Amniotic epithelial cell (primary cell): ENCODE results near the gene CBFA2T2.
"Not testable (repeated sequence)": the region's sequence is repeated elsewhere in the genome, so short reads cannot be mapped to it uniquely, and the experiment has no call there.

Source experiments
- DNase-seq: peaks from one replicate; pipeline ENCODE4 v3.0.0-alpha.2; 2010; ENCODE audit warnings: low read depth

The CBFA2T2 gene

DNA sequence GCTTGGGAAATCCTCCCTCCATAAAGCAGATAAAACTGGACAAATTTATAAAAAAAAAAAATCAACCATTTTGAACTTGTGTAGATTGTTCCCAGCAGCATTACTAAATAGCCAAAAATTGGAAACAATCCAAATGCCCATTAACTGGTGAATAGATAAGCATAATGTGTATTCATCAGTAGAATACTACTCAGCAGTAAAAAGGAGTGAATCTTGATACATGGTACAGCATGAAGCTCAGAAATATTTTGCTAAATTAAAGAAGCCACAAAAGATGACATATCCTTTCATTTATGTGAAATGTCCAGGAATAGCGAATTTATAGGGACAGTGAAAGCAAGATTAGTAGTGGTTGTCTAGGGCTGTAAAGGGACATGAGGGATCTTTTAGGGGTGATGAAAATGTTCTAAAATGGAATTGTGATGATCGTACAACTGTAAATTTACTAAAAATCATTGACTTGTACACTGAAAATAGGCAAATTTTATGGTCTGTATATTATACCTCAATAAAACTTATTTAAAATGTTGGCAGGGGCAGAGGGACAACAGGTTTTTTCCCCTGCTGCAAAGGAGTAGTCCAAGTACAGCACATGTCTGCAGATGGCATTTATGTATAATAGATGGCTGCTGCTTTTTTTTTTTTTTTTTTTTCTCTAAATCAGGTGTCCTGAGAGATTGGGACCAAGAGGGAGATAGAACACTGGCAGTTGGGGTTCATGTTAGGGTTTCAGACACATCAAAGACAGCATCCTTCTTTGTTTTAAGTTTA, 59.5 kb downstream of the CBFA2T2 start:
- peak; percentile 33 for DNase-seq

DNA sequence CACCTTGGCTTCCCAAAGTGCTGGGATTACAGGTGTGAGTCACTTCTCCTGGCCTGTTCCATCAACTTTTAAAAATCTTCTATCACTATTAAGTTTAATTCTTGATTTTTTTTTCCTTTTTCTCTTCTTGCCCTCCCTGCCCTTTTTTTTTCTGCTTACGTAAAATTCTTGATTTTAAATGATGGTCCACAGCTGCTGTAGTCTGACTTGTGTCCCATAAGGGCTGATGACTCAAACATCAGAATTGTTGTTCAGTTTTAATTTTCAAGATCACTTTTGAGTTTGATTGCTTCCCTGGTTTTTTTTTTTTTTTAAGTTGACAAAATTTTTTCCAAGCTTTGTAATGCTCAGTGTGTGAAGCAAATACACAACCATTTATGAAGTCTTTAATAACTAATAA, 61.9 kb downstream of the CBFA2T2 start:
- no peak for DNase-seq

DNA sequence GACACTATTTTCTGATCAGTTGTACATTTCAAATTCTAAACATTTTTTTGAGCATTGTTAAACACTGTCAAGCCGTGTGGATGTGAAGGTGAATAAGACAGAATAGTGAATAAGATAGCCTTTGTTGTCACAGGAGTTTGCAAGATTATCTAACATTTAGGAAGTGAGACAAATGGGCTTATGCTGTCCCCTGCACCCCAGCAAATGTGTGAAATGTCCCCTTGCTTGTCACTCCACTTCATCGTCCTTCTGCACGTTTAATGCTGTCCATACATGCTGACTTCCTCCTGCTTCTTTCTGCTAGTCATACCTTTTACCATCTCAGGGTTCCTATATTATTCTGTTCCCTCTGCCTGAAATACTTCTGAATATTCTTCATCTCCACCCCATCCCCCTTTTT, 62.6 kb downstream of the CBFA2T2 start:
- DNase-seq: no peak

DNA sequence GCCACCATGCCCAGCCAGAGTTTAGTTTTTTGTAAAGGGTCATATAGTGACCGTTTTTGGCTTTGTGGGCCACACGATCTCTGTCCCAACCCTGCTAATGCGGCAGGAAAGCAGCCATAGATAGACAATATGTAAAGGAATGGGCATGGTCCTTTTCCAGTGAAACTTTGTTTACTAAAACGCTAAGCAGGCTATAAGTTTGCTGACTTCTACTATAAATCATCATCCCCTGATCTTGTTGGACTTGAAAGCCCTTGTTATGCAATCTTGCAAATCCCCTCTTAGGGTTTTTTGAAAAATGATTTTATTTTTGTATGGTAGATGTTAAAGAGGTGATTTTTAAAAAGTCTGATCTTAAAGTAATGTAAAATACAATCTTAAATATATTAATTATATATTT, 63.6 kb downstream of the CBFA2T2 start:
- DNase-seq: peak; percentile 16

DNA sequence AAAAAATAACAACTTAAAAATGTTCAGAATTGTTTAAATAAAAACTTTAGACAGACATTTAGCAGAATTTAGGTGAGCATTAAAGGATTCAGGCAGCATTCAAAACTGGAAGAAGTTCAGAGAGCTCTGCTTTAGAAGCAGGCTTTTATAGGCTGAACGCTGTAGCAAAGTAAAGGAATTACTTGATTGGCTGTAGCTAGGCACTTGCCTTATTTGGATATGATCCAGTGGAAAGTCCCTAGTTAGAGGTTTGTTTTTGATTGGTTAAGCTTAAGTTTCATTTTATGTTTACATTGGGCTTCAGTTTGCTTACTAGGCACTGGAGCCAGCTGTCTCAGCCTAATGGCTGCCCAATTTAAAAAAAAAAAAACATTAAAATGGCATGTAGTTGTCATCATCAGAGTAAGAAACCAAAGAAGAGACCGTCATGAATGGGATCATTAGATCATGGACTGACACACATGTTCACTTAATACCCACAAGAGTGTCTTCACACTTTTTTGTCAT, 65.1 kb downstream of the CBFA2T2 start:
- peak; percentile 94 for DNase-seq

DNA sequence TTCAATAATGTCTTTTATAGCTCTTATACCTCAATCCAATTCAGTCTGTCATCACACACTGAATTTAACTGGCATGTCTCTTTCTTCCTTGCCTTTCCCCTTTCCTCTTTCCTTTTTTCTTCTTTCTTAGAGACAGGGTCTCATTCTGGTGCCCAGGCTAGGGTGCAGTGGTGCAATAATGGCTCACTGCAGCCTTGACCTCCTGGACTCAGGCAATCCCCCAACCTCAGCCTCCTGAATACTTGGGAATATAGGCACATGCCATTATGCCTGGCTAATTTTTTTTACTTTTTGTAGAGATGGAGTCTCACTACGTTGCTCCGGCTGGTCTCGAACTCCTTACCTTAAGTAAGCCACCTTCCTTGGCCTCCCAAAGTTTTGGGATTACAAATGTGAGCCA, 65.9 kb downstream of the CBFA2T2 start:
- no peak for DNase-seq

DNA sequence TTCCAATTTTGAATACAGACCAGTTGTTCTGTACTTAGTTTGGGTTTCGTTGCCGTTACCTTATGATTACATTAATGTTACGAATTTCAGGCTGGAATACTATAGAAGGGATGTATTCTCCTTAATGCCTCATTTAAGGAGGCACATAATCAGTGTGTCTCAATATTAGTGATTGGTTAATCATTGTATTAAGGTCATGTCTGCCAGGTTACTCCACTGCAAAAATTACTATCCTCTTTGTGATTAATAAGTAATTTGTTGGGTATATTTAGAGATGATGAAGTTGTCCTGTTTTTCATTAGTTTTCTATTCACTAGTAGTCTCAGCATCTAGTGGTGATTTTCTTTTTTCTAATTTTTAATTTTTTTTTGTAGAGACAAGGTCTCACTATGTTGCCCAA, 66.3 kb downstream of the CBFA2T2 start:
- DNase-seq: no peak

DNA sequence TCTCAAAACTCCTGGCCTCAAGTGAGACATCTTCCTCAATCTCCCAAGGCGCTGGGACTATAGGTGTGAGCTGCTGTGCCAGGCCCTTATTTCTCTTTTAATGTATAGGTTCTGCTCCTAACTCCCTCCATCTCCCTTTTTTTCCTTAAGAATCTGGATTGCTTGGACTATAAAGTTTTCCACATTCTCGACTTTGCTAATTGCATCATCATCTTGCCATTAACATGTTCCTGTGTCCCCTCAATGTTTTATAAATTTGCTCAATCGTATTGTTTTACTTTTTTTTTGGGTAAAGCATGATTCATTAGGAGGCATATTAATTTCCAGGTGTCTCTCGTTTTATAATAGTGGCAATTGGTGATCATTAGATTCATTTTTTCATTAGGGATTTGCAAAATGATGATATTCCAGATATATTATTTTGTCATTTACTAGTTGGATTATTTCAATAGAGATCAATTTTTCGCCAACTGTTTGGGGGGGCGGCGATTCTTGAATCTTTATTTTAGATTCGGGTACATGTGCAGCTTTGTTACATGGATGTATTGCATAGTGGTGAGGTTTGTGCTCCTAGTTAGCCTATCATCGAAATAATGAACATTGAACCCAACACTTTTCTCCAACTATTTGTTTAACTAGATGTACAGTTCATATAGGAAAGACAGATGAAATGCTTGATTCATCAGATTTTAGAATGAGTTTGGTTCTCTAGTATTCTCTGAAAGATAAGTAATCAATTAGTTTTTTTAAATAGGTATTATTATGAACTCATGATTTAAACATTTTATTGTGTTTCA, 68.7 kb downstream of the CBFA2T2 start:
- no peak for DNase-seq

DNA sequence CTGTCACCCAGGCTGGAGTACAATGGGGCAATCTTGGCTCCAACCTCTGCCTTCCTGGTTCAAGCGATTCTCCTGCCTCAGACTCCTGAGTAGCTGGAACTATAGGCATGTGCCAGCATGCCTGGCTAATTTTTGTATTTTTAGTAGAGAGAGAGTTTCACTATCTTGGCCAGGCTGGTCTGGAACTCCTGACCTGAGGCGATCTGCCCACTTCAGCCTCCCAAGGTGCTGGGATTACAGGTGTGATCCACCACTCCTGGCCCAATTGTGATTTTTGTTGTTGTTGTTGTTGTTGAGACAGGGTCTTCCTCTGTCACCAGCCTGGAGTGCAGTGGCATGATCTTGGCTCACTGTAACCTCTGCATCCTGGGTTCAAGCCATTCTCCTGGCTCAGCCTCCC, 69.3 kb downstream of the CBFA2T2 start:
- no peak for DNase-seq

DNA sequence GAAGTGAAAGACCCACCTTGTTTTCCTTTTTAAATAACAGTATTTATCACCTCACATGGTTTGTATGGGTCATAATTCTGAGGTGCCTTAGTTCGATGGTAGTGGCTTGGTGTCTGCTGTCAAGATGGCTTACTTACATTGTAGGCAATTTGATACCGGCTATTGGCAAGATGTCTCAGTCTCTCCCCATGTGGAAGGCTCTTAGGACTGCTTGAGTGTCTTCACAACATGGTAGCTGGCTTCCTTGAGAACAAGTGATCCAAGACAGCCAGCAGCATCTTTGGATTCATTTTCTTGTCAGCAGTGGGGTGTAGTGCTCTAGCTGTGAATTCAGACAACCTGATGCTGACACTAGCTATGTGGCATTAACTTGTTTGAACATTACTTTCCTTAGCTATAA, 70.1 kb downstream of the CBFA2T2 start:
- no peak for DNase-seq

DNA sequence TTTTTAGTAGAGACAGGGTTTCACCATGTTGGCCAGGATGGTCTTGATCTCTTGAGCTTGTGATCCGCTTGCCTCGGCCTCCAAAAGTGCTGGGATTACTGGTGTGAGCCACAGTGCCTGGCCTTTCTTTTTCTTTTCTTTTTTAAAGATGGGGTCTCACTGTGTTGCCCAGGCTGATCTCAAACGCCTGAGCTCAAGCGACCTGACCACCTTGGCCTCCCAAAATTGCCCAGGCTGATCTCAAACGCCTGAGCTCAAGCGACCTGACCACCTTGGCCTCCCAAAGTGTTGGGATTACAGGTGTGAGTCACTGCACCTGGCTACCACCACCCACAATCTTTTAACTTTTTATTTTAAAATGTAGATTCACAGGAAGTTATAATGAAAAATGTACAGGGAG, 71.2 kb downstream of the CBFA2T2 start:
- not testable (repeated sequence) for DNase-seq

DNA sequence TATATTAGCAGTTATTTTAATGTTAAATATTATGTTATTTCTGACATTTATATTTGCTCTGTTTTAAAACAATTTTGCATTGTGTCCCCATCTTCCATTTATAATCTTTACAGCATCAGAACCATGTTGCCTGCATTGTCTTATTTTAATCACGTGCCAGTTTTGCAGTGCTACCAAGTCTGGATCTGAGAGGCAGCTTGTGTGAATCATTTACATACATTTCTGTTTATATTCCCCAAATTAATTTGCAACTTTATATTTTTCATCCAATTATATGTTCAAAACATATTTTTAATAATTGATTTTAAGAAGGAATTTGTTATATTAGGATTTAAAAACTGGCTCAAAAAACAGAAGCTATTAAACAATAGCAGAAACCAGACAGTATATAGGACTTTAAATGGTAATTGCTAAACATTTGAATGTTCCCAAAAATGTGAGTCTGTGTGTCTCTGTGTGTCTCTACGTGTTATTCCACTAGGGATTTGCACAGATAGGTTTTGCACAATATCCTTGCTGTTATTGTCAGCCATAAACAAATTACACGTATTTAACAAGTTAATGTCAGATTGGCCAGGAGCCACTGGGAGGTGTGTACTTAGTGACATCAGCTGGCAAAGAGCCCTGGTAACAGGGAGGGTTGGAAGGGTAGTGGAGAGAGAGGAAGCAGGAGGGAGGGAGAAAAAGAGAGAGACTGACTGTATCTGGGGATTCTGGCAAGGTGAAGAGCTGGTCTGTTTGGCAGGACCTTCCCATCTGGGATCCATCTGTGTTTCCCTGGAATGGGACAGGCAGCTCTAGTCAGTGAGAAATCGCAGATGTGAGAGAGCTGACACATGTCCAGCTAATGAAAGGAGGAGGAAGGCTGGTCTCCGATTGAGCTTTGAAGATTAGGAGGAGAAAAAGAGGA, 72.1 kb downstream of the CBFA2T2 start:
- DNase-seq: peak; percentile 91

DNA sequence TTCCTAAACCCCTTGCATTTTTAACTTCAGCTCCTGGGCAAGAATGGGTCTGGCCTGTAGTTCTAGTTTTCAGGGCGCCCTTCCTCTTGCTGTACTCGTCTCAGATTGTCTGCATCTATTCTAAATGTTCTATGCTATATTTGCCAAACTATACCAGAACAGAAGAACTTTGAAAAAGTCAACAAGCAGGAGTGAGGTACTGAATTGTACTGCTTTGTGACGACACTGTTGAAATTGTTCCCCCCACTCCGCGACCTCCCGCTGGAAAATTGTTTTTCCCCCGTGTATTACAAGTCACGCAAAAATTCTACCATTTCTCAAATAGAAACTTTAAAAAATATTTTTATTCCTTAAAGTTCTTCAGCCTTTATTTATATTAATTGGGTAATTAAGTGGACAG, 73.9 kb downstream of the CBFA2T2 start:
- no peak for DNase-seq

DNA sequence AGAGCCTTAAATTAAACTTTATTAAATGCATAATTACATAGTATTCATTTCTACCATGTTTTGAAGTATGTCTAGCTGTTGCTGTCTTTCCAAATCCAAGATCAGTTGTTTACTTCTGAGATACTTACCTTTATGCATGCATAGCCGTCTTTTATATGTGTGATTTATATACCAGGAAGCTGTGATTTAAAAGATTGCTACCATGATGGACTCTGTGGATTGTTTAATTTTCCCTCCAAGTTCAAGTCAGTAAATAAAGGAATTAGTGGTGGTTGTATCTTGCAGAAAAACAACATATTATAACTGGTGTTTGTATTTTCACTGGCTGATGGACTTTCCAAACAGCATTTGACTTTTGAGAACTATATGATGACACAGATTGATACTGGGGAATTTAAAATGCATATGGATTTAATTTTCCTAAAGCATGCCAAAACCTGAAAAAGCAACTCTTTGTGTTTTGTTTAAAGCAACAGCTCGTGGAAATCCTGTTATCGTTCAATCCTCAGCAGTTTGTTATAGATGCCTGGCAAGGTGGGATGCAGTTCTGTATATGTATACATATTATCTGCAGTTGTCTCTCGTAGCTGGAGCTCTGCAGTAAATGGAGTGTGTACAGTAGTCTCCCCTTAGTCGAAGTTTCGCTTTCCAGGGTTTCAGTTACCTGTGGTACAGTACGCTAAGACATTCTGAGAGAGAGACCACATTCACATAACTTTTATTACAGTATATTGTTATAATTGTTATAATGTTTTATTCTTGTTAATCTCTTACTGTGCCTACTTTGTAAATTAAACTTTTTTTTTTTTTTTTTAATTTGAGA, 77.1 kb downstream of the CBFA2T2 start:
- no peak for DNase-seq

DNA sequence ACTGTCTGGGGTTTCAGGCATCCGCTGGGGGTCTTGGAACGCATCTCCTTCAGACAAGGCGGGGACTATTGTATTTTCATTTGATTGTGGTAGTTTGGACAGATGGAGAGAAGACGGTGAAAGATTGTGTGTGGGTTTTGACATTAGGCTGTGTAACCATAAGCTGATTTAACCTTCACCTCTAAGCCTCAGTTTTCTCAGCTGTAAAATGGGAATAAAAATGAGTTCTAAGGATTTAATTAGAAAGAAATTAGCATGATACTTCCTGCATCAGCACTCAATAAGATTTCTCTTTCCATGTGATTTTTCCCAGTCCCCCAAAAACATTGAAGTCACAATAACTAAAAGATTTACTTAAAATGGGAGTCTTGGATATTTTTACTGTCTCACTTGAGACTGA, 78.1 kb downstream of the CBFA2T2 start:
- DNase-seq: no peak

DNA sequence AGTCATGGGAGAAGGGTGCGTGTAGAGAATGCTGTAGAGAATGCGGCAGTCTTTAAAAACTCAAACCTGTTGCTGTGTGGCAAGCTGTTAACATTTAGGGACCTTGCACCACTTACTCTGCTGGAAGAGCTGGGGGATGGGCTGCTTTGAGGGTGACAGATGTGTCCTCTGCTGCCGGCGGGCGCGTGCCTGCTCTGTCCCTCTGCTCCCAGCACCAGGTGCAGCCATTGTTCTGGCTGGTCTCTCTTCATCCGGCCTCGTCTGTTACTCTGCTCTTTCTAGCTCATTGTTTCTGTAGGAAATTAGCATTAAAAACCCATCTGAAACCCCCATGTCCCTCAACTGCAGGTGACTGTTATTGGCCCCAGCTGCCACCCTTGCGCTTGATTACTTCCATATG, 78.5 kb downstream of the CBFA2T2 start:
- DNase-seq: no peak

DNA sequence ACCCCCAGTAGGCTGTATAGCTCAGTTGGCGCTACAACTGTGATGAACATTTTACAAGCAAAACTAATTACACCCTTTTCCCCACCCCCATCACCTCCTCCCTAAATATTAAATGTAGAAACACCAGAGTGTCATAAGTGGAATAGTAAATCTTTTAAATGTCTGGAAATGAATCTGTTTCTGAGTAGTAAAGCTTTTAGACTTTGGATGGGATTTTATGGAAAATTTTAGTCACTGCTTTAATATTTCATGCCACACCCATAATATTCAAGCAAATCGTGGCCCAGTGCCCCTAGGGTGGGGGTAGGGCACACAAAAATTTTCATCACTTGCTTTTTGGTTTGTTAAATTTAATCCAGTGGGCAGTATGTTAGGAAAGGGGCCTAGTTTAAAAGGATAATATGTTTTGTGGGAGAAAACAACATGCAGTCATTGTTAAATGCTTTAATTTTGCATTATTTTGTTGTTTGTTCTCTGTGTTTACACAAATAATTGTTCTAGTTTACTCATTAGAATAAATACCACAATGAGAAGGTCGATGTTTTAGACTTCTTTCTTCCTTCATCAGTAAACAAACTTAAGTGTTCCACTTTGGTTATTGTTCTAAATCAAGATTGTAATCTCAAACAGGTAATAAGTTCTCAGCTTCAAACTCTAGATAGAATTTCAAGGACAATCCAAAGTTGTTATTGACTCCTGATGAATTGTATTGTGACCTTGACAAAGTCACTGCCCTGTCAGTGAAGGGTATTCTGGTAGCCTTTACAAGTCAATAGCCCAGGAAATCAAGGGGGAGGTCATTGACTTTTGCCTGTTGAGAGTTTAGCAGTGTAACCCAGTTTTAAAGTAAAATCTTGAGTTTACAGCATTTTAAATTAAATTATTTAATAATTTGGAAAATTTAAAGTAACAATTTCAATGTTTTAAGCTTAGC, 79.2 kb downstream of the CBFA2T2 start:
- DNase-seq: no peak

DNA sequence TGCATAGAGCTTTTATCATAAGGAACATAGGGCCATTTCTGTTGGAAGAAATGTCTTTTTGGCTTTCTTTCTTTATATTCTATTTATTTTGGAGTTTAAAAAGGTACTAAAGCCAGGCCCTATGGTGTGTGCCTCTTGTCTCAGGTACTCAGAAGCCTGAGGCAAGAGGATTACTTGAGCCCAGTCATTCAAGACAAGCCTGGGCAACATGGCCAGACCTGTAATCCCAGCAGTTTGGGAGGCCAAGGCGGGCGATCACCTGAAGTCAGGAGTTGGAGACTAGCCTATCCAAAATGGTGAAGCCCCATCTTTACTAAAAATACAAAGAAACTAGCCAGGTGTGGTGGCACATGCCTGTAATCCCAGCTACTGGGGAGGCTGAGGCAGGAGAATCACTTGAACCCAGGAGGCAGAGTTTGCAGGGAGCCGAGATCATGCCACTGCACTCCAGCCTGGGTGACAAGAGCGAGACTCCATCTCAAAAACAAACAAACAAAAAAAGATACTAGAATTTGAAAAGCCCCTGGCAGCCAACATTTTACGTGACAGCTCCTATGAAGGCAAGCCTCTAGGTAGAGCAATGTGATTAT, 80.0 kb downstream of the CBFA2T2 start:
- DNase-seq: no peak

DNA sequence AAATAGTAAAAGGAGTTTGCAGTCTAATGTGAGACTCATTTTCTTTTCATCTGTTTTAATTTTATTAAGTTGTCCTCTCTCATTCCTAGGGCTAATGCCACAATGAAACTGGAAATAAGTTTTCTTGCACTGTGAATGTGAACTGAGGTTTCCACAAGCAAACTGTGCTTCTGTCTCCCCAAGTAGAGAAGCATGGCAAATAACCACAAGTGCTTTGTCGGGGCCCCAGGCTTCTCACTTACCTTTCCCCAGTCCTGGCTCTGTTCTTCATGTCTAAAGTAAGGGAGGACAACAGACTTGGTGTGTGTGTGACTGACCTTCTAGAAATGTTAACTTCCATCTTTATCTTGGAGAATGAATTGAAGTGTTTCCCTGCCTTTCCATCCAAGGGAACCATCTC, 80.8 kb downstream of the CBFA2T2 start:
- DNase-seq: no peak

DNA sequence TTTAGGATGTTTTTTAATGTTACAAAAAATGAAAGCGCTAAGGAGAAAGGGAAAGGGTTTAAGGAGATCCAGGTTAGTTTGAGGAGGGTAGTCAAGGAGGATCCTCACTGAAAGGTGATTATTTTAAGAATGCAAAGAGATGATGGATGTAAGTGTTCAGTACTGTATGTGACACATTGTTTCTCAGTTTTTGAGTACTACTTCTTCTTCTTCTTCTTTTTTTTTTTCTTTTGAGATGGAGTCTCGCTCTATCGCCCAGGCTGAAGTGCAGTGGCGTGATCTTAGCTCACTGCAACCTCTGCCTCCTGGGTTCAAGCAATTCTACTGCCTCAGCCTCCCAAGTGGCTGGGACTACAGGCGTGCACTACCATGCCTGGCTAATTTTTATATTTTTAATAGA, 83.4 kb downstream of the CBFA2T2 start:
- DNase-seq: not testable (repeated sequence)
